Left lobe of liver (tissue), 2 donors: ENCODE measurements around the gene NFIA. TPM values are rescaled to one million over a fixed set of nuclear protein-coding genes. Genes with fewer than 3 reads are reported as not detected.

Experiments
- ATAC-seq: fragments of 200-7000 bp; cut with Tn5 transposase; one replicate; pipeline ENCODE4 v1.9.1; 2020; ENCODE audit warnings: mild to moderate bottlenecking, moderate library complexity
- DNase-seq: peaks from one replicate; pipeline ENCODE4 v3.0.0-alpha.2; 2020; ENCODE audit warnings: low spot score
- total RNA-seq: library from RNA; stranded (reverse); gene quantifications from one replicate; pipeline ENCODE4 v1.2.1, GENCODE V29; 2021
- donor health status: DM: no; HTN: no; CAD: no; lungs with moderate emphysema.
- donor health status: DM: no; HTN: yes; CAD: no.

NFIA gene
- total RNA-seq, 1 donor from 2014 or later: 69.9 TPM

DNA sequence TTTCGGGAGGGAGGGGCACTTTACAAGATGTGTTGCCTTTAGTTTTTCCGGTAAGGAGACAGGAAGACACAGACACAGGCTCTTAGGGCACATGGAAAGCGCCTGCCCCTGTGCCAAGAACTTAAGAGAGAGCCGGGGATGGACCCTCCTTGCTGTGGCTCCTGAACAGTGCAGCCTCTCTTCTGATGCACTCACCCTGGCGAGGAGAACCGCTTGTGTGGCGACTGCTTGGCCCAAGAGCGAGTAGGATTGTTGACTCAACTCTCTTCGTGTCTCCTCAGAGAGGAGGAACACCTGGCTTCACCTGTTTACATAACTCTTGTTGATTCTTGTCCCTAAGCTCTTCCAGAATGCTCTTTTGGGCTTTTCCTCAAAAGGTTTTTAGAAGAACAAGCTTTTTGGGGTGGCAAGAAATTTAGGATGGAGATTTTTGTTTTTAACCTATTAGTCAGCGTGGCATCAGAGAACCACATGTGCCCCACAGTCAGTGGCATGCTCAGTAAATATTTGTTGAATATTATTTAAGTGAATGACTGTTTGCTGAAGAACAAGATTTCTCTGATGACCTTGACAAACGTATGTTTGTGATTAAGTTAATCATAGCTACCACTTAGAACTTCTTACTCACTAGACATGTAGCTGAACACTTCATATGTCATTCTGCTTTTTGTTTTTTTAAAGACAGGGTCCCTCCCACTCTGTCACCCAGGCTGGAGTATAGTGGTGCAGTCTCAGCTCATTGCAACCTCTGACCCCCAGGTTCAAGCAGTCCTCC, 60.6 kb downstream of the NFIA start:
- peak; percentile 48 for ATAC-seq
- no peak for DNase-seq

DNA sequence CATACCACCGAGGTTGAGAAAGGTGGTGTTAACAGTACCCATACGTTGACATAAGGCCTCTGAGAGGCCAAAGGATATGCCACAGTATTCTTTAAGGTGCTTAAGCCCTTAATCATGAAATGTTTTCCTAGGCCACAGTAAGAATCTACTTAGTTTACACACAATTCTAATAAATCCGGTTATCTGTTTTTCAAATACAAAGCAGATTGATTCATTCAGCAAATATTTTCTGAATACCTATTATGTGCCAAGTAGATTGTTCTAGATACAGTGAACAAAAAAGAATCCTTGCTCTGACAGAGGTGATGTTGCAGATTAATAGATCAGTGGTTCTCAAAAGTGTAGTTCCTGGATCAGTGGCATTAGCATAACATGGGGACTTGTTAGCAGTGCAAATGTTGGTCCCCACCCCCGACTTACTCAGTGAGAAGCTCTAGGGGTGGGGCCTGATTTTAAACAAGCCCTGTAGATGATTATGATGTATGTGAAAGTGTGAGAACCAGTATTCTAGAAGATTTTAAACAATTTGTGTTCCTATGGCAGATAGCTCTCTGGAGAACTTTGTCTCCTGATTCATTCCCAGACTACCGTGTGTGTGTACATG, 61.6 kb downstream of the NFIA start:
- DNase-seq (no peak), ATAC-seq (no peak)

DNA sequence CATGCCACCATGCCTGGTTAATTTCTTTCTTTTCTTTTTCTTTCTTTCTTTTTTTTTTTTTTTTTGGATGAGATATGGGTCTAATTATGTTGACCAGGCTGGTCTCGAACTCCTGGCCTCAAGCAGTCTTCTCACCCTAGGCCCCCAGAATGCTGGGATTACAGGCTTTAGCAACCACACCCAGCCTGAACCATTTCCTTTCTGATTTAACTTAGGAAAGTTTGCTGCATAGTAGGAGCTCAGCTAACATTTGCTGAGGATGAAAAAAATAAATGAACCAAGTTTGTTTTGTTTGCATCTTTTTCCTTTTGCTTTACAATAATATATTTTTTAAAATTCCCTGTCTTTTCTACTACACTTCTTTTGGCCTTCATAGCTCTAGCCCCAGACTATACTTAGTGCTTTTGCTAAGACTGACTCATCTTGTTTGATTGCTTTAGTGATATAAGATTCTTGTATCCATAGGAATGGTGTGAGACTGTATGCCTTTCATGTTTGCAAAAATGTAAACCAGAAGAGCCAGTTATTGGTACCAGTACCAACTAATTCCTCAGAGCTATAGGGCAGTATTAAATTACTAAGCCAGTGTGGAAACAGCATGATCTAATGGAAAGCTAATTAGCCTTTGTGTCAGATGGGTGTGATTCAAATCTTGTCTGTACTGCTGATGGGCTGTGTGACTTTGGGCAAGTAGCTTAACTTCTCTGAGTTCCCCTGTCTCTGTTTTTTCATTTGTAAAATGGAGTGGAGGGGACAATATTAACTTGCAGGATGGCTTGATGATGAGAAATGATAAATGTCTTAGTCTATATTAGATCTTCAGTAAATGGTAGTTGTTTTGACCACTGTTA, 66.9 kb downstream of the NFIA start:
- DNase-seq (no peak), ATAC-seq (no peak)

DNA sequence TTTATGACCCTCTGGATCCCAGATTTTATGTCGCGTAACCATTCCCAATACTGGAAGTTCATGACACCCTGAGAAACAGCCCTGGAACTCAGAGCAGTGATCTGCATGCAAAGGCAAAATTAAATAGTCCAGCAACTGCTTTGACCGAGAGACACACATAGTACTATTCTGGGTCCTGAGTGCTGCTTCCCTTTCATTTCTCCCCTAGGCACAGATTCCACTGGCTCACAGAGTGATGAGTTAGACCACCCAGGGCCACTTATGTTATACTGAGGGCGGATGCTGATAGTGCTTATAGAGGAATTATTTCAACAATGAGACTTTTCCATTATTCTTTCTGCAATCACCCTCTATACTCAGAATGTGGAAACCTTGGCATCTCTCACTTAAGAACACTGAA, 69.2 kb downstream of the NFIA start:
- DNase-seq (no peak), ATAC-seq (peak; percentile 25)

DNA sequence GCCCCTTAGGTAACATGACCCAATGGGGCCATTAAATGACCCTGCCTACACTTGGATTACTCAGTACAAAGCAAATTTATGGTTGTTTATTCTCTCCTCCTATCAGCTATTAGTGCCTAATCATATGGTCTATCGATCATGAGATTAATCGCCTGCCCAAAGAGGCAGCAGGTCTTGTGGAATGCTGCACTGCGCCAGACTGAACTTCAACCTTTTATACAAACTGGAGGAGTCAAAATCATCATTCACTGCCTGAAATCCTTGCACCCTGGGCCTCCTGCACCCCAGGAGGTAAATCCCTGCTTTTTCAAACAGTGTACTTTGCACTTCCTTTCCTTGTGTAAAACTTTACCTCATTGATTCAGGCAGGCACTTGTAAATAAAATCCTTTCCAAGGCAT, 69.7 kb downstream of the NFIA start:
- DNase-seq: no peak
- peak; percentile 49 for ATAC-seq

DNA sequence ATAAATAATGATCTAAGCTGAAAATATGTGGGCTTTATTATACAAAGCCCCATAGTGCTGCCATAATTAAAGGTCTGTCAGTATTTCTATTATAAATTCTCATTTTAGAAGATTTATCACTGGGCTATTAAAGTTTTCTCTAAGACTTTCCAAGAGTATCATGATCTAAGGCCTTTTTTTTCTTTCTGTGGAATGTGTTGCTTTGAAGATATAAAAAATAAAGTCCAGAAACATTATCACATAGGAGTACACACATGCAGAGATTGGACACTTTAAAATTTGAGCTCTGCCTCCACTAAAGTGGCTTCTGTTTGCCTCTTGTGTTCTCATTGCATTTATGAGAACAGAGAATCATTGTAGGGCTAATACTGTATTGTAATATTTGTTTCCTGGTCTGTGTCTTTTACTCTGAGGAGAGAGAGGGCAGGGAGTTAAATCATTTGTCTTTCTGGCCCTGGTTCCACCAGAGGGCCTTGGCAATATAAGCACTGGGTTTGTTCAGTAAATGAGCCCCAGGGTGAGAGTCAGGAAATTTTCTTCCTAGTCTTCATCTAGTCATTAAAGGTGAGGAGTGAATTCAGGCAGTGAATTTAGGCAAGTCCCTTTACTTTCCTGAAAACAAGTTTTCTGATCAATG, 70.2 kb downstream of the NFIA start:
- DNase-seq (no peak), ATAC-seq (no peak)

DNA sequence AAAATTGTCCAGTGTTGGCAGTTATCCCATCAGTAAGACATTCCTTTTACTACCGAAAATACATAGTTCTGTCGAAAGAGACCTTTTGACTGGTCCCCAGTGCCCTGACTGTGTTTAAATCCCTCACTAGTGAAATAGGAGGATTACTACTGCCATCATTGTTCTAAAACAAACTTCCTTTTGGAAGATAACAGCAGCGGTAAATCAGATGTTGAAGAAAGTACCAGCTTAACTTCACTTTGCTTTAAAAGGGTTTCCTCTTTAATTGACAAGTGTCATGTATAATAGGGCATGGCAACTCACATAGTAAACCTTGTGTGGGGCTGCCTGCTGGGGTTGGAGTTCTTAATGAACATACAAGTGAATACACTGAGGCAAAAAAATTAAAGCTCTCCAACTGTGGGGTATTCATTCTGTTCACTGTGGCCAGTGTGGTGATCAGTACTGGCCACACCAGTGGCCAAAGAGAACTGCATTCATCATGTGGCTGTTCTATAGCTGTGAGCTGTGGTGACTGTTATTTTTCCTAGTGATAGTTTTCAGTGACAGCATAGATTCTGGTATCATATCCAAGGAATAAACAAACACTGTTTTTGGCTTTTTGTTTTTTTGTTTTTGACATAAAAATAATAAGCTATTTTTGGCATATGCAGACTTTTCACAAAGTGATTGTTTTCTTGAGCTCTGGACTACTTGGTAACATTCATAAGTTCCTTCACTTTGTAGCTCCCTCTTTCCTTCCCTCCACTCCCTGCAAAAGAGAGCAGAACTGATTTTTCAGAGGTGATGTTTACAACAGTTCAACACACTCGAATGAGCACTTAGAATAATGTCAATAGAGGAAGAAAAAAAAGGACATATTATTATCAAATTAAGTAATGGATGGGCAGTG, 74.5 kb downstream of the NFIA start:
- no peak for DNase-seq
- ATAC-seq: peak; percentile 14

DNA sequence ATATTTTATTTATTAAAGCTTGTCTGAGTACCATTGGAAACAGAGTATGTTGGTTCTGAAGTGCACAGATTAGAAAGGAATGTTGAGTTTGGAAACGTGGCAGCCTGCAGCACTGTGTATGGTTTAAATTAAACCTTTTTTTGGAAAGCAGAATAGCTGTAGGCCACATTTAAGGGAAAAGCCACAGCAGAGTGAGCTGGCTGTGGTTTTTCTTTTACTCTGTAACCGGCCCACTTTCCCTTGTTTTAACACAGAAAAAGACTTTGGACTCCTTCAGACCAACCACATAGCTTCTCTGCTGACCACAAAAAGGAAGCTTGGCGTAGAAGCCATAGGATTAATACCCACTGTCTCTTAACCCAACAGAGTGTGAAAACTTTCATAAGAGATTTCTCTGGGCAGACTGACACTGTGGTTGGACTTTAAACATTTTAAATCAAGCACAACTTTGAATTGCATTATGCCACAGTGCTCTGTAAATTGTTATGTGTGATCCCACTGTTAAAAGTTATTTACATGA, 75.2 kb downstream of the NFIA start:
- peak; percentile 80 for ATAC-seq
- no peak for DNase-seq

DNA sequence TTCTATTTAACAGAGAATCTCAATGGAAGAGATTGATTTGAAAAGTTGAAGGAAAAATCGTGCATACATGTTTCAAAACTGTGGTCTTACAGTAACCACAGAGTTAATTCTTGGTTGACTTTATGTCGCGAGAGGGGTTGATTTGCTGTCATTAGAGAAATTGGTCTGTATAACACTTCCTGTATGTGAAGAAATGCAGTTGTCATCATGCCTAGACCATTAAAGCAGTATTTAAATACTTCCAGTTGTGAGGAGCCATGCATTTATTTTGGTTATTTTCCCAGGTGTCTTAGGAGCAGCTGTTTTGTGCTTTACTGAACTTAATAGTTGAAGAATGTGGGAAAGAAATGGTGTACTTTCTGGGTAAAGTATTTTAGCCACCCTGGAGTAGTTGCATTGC, 76.2 kb downstream of the NFIA start:
- no peak for ATAC-seq
- DNase-seq: no peak

DNA sequence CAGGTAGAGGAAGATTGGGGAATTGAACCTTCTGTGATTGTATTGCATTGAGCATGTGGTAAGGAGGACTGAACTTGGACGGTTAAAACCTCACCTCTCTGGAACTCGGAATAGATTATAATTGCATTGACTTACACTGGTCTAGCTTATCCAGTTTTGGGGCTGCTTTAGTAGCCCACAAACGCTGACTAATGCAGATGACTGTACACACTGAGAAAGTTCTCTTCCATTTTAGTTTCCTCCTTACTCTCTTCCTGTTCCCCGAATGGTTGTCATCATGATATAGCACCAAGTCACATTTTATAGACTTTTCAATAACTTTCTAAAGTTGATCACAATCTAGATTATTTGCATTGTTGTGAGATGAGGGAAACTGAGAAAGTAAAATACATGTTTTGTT, 78.2 kb downstream of the NFIA start:
- DNase-seq (no peak), ATAC-seq (no peak)

DNA sequence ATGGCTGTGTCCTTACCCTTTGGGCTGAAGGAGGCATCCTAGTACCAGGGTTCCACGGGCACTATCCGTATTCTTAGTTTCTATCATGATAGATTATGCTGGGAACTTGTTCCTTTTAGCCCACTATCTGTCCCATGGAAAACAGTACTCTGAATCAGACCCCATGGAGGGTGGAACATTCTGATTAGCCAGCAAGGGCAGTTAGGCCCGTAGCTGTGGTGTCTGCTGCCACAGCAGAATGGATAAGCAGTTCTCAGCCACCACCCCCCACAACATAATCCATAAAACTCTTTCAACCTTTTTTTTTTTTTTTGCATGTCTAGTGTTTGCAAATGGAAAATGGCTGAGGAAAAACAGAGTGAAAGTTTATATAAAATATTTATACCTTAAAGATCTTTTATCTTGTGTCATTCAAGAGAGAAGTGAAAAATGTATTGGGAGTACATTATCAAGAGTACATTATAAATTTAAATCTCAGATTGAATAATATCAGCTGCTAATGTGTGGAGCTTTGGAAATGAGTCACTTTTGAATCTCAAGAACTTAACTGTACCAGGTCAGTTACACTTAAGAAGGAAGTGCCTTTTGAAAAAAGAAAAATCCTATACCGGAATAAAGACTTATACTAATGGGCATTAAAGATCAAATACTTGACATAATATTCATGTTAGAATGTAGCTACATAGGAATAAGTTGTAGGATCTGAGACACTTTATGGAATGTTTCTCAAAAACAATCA, 80.3 kb downstream of the NFIA start:
- ATAC-seq (no peak), DNase-seq (no peak)

DNA sequence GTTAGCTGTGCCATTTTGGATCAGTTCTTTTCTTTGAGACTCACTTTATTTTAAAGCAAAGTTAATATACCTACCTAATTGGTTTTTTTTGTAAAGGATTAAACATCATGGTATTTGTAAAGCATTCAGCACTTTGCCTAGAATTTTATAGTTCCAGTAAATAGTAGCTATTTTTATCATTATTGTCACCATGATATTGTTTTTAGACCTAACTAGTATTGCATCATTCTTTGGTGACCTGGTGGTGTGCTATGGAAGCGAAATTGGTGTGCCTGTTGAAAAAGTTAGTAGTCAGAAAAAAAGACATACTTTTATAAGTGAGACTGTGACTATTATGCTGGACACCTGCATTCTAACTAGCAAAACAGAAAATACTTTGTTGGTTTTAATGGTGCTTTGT, 81.0 kb downstream of the NFIA start:
- ATAC-seq (no peak), DNase-seq (no peak)

DNA sequence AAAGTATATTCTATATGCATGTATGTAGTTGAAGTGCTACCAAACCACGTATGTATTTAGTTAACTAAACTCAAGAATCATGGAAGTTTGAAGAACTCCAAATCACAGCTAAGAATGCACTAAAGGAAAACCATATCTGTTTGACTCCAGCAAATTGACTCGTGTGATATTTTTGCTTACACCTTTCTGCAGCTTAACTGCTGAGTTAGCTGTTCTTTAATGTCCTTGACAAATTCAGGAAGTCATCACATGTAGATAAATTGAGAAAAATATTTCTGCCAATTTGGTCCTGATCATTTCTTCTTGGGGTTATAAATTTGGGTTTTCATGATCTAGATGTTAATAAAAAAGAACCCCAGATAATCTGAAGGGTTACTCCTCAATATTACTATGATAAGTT, 83.0 kb downstream of the NFIA start:
- no peak for ATAC-seq
- no peak for DNase-seq

DNA sequence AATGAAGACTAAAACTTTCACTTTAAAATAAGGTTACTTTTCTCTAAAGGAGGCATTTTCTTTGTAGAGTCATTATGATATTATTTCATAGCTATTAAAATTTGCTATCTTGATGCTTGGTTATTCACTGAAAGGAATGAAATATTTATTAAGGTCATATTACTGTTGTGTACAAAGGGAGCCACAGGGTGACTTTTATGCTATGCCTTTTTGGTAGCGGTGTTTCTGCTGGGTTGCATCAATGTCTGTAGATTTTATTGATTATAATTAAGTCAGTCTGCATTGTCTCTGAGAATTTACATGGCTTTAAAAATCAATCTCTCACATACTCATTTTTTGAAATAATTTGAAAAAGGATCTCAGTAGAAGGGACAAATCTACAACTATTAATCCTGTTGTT, 84.9 kb downstream of the NFIA start:
- no peak for ATAC-seq

DNA sequence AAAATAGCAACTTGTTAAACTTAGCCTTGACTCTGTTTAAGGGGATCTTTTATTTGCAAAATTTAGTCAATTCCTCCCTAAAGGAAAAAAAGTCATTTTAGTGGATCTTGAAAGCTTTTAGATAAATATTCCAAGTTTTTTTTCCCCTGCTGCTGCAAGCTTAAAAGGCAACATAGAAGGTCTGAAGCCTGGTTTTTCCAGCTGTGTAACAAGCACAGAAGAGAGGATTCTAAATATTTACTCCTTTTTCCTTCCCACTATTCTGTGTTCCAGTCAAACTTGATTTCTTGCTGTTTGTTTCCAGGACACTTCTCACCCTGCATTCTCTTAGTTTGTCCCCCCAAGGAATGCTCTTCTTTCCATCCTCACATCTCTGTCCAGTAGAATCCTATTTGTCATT, 86.7 kb downstream of the NFIA start:
- ATAC-seq: no peak
- no peak for DNase-seq

More for the DNA sequence above, 84.9 kb downstream of the NFIA start:
- no peak for DNase-seq

DNA sequence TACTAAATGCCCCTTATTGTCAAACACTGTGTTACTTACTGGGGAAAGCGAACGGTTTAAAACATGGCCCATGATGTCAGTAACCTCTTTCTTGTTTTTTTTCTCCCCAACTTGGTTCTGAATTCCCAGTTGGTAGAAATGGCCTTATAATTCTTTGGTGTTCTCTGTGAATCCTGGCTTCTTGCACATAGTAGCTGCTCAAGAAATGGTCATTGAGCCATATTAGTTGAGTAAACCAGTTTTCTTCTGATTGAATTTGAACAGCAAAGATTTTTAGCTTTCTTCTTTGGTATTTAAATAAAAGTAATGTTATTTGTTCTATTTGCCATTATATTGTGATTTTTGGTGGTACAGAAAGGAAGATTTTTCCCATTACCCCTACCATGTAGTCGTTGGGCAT, 87.3 kb downstream of the NFIA start:
- DNase-seq (no peak), ATAC-seq (no peak)

DNA sequence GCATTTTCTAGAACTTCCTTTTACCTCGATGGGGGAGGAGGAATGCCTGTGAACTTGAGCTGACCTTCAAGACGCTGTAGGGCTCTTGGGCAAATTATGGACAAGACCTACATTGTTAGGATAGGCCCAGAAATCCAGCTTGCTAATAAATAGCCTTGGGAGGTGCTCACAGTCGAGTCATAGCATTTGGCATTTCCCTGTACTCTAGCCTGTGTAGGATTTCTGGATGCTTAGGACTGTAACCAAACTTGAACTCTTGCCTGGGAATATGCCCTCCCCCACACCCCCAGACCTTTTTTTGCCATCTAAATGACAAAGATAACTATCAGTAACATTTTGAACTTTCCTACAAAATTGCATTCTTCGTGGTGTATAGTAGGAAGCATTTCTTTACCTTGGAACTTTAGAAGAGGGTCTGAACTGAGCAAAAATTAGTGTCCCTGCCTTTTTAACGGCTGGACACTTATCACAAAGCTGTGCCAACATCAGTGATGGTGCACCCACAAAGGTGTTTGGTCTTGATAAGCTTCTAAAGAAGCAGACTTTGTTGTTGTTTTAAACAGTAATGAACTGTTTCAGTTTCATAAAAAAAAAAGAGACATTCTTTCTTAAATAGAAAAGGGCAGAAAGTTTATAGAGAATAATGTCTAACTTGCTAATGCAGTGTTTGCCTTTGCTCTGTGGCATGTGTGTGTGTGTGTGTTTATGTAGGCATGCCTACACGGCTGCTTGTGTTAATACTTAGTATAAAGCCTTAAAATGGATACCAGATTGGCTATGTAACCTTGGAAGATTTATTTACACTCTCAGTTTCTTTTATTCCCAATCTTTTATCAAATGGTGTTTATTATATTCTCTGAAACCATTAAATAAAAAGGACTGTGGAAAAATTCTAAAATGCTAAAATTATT, 88.2 kb downstream of the NFIA start:
- no peak for DNase-seq
- ATAC-seq: peak; percentile 5

DNA sequence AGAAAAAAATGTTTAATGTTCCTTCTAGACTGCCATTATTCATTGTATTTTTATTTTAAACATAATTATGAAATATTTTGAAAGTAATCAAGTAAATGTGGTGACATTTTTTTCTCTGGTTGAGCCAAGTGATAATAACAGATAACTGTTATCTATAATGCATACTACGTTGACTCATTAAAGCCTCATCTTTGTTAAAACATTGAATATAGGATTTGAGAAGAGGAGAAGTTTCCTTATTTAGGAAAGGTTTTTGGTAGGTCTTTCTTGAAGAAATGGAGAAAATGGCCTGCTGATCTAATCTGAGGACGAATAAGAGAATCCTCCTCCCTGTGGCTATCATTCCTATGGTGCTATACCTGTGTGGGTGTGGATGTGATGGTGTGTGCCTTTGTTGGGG, 89.0 kb downstream of the NFIA start:
- ATAC-seq: no peak
- no peak for DNase-seq
